22Rv1 (cell line): ENCODE data around the gene GPC6.

Experiments used
- ZFX ChIP-seq: fragments of 450-650 bp; IDR thresholded peaks from 2 replicates; pipeline ENCODE4 v1.6.1; 2017; ENCODE audit warnings: antibody characterized with exemption, borderline replicate concordance
- TF ChIP-seq, protein P1 (sequence below): fragments of 450-650 bp; IDR thresholded peaks from 2 replicates; pipeline ENCODE4 v1.5.1; 2017; ENCODE audit warnings: mild to moderate bottlenecking

DNA sequence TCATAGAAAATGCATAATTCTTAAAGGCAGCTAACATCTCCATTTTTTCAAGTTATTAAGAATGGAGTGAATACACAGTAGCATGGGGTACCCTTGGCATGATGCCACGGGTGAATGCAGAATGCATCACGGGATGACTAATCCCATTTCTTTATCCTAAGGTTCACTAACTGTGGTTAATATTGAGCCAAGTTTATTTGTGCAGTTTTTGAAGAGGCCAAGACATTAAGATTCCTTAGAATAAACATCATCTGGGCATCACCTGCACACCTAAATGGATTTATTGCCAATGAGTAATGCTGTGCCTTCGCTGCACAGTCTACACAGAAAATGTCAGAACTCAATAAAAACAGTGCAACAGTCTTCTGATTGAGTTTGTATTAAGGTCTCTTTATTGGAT is 333.1 kb downstream of the GPC6 start:
- TF ChIP-seq, protein P1, sequence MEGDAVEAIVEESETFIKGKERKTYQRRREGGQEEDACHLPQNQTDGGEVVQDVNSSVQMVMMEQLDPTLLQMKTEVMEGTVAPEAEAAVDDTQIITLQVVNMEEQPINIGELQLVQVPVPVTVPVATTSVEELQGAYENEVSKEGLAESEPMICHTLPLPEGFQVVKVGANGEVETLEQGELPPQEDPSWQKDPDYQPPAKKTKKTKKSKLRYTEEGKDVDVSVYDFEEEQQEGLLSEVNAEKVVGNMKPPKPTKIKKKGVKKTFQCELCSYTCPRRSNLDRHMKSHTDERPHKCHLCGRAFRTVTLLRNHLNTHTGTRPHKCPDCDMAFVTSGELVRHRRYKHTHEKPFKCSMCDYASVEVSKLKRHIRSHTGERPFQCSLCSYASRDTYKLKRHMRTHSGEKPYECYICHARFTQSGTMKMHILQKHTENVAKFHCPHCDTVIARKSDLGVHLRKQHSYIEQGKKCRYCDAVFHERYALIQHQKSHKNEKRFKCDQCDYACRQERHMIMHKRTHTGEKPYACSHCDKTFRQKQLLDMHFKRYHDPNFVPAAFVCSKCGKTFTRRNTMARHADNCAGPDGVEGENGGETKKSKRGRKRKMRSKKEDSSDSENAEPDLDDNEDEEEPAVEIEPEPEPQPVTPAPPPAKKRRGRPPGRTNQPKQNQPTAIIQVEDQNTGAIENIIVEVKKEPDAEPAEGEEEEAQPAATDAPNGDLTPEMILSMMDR, result no peak
- no peak for TF ChIP-seq ZFX
